Panc1 (cell line): Measurements from ENCODE around the gene TBCC. TPM values are rescaled to one million over a fixed set of nuclear protein-coding genes. Genes with fewer than 3 reads are reported as not detected.

Experiments
- ATAC-seq: fragments of 200-7000 bp; cut with Tn5 transposase; 2 replicates; pipeline ENCODE4 v1.9.1; 2020; ENCODE audit warnings: mild to moderate bottlenecking, moderate library complexity
- BruUV-seq: library from RNA; stranded (reverse); fragments of 400-500 nt; replicated peaks from 2 replicates; lab custom pipeline; 2021; lab: Mats Ljungman, UMichigan
- CTCF ChIA-PET: fragments of 300-600 bp; sonication (Branson Sonifier 250); formaldehyde crosslinking; loops from one replicate; lab custom pipeline; 2022; ENCODE audit warnings: antibody characterized with exemption; lab: Charles Lee
- POLR2A ChIA-PET: fragments of 300-600 bp; sonication (Branson Sonifier 250); formaldehyde crosslinking; loops from one replicate; lab custom pipeline; 2022; ENCODE audit warnings: antibody characterized with exemption; lab: Charles Lee
- DNase-seq: peaks from one replicate; pipeline ENCODE4 v3.0.0-alpha.2; 2010; ENCODE audit warnings: low read depth, low spot score
- H3K27ac ChIP-seq: 2 replicates; pipeline ENCODE4 v1.5.1; 2011; ENCODE audit warnings: mild to moderate bottlenecking, low read length, inconsistent platforms
- H3K27me3 ChIP-seq: fragments of 200-500 bp; sonication (Bioruptor generic); 2 replicates; pipeline ENCODE4 v1.6.0; 2014; ENCODE audit warnings: low read length, inconsistent platforms; ENCODE audit not compliant: control insufficient read depth, insufficient read depth
- H3K36me3 ChIP-seq: fragments of 200-500 bp; sonication (Bioruptor generic); 2 replicates; pipeline ENCODE4 v1.5.1; 2014; ENCODE audit warnings: inconsistent platforms, mild to moderate bottlenecking, low read length, moderate library complexity; ENCODE audit not compliant: control insufficient read depth, insufficient read depth
- H3K4me1 ChIP-seq: 2 replicates; pipeline ENCODE4 v1.5.1; 2011; ENCODE audit warnings: inconsistent platforms, mild to moderate bottlenecking, low read length, moderate library complexity; ENCODE audit not compliant: control insufficient read depth, insufficient read depth
- H3K4me3 ChIP-seq, 2 experiments: 2 replicates each; pipeline ENCODE4 v1.5.1; 2011 to 2012; ENCODE audit warnings: low read depth in 2 of 2, low read length in 2 of 2, mild to moderate bottlenecking in 2 of 2, inconsistent platforms in 1 of 2, moderate library complexity in 1 of 2
- H3K9me3 ChIP-seq: fragments of 200-500 bp; sonication (Bioruptor generic); 2 replicates; pipeline ENCODE4 v1.5.1; 2014; ENCODE audit warnings: low read depth, mild to moderate bottlenecking, inconsistent platforms, low read length, moderate library complexity; ENCODE audit not compliant: control insufficient read depth, insufficient read depth
- POLR2AphosphoS5 ChIP-seq: IDR thresholded peaks from 2 replicates; pipeline ENCODE4 v1.6.1; 2012; ENCODE audit warnings: mild to moderate bottlenecking, low read depth, low read length, moderate library complexity
- SIN3A ChIP-seq: IDR thresholded peaks from 2 replicates; pipeline ENCODE4 v1.6.1; 2012; ENCODE audit warnings: low read depth, mild to moderate bottlenecking, low read length, moderate library complexity, borderline replicate concordance; ENCODE audit not compliant: insufficient read depth
- TCF7L2 ChIP-seq: IDR thresholded peaks from 2 replicates; pipeline ENCODE4 v1.6.1; 2011; ENCODE audit warnings: mild to moderate bottlenecking, low read depth, low read length, inconsistent platforms
- in situ Hi-C: cut with HindIII; loops from 2 replicates; pipeline ENCODE4 v1.10.0; 2016; ENCODE audit warnings: low sequenced_read_pairs, low pct_unique_long_range_greater_than_20kb
- intact Hi-C: fragments of 100-400 bp; cut with micrococcal nuclease; formaldehyde crosslinking; loops from one replicate; pipeline ENCODE4 v1.10.0; 2022; ENCODE audit not compliant: unreplicated experiment
- total RNA-seq: library from RNA; stranded (reverse); gene quantifications from one replicate; pipeline ENCODE4 v1.2.1, GENCODE V29; 2021; ENCODE audit not compliant: unreplicated experiment
- TF ChIP-seq, protein P1 (sequence below), 2 experiments: IDR thresholded peaks; 2 replicates each; pipeline ENCODE4 v1.6.1; 2011 to 2012; ENCODE audit warnings: low read depth in 2 of 2, control low read depth in 1 of 2, low read length in 1 of 2, mild to moderate bottlenecking in 1 of 2, moderate library complexity in 1 of 2; ENCODE audit not compliant: insufficient read depth in 1 of 2
- TF ChIP-seq, protein P2 (sequence below): fragments of 450-650 bp; IDR thresholded peaks from 2 replicates; pipeline ENCODE4 v1.5.1; 2017; ENCODE audit warnings: mild to moderate bottlenecking

The TBCC gene
- total RNA-seq, 1 experiment from 2014 or later = 25.7 TPM

DNA sequence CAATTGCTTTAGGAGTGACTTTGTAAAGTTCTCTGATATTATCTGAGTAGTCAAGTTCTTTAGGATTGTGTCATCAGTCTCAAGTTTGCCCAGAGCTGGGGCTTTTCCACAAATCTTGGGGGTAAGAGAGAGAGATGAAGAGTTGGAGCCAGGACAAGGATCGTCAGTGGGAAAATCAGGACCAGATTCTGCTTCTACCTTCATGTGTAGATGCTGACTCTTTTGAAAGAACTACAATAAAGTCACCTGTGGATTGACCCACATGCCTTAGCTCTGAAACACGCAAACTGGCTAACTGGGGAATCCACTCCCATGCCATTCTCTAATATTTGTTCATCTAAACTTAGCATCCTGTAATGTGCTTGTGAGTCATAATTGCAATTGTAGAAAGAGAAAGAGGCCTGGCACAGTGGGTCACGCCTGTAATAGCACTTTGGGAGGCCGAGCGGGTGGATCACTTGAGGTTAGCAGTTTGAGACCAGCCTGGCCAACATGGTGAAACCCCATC lies 20.3 kb upstream of the TBCC start:
- in situ Hi-C loops = no loop called here
- POLR2A ChIA-PET = interaction anchor here (0.6 kb wide), 1 partner anchor 15 kb away, joined by 3 read pairs; no protein-coding TSS in a partner anchor
- ATAC-seq (peak; percentile 89), DNase-seq (peak; percentile 94)
- Histone ChIP-seq H3K27me3 (no peaks in the 10 kb centered on the region), H3K27ac (no peak overlapping the region; the same call in 1 of the 2 replicates), H3K9me3 (no peaks in the 10 kb centered on the region), H3K4me1 (peaks cover 13% of the 10 kb centered on the region), H3K4me3 (peak overlapping the region in 1 of 2 experiments; percentile 8; a peak in 1 of 4 replicates), H3K36me3 (no peaks in the 10 kb centered on the region)
- CTCF ChIA-PET = no interaction called here
- intact Hi-C loops = no loop called here
- no TSS peak for BruUV-seq
- no peak for TF ChIP-seq POLR2AphosphoS5
- no peak for TF ChIP-seq SIN3A
- TF ChIP-seq, protein P1, sequence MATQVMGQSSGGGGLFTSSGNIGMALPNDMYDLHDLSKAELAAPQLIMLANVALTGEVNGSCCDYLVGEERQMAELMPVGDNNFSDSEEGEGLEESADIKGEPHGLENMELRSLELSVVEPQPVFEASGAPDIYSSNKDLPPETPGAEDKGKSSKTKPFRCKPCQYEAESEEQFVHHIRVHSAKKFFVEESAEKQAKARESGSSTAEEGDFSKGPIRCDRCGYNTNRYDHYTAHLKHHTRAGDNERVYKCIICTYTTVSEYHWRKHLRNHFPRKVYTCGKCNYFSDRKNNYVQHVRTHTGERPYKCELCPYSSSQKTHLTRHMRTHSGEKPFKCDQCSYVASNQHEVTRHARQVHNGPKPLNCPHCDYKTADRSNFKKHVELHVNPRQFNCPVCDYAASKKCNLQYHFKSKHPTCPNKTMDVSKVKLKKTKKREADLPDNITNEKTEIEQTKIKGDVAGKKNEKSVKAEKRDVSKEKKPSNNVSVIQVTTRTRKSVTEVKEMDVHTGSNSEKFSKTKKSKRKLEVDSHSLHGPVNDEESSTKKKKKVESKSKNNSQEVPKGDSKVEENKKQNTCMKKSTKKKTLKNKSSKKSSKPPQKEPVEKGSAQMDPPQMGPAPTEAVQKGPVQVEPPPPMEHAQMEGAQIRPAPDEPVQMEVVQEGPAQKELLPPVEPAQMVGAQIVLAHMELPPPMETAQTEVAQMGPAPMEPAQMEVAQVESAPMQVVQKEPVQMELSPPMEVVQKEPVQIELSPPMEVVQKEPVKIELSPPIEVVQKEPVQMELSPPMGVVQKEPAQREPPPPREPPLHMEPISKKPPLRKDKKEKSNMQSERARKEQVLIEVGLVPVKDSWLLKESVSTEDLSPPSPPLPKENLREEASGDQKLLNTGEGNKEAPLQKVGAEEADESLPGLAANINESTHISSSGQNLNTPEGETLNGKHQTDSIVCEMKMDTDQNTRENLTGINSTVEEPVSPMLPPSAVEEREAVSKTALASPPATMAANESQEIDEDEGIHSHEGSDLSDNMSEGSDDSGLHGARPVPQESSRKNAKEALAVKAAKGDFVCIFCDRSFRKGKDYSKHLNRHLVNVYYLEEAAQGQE (IDR thresholded peaks at IDR 0.05; ENCODE audit: insufficient read depth in 1 of 2, low read depth in 2 of 2, low read length in 1 of 2) = no peak
- no peak for TF ChIP-seq TCF7L2
- TF ChIP-seq, protein P2, sequence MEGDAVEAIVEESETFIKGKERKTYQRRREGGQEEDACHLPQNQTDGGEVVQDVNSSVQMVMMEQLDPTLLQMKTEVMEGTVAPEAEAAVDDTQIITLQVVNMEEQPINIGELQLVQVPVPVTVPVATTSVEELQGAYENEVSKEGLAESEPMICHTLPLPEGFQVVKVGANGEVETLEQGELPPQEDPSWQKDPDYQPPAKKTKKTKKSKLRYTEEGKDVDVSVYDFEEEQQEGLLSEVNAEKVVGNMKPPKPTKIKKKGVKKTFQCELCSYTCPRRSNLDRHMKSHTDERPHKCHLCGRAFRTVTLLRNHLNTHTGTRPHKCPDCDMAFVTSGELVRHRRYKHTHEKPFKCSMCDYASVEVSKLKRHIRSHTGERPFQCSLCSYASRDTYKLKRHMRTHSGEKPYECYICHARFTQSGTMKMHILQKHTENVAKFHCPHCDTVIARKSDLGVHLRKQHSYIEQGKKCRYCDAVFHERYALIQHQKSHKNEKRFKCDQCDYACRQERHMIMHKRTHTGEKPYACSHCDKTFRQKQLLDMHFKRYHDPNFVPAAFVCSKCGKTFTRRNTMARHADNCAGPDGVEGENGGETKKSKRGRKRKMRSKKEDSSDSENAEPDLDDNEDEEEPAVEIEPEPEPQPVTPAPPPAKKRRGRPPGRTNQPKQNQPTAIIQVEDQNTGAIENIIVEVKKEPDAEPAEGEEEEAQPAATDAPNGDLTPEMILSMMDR = no peak

DNA sequence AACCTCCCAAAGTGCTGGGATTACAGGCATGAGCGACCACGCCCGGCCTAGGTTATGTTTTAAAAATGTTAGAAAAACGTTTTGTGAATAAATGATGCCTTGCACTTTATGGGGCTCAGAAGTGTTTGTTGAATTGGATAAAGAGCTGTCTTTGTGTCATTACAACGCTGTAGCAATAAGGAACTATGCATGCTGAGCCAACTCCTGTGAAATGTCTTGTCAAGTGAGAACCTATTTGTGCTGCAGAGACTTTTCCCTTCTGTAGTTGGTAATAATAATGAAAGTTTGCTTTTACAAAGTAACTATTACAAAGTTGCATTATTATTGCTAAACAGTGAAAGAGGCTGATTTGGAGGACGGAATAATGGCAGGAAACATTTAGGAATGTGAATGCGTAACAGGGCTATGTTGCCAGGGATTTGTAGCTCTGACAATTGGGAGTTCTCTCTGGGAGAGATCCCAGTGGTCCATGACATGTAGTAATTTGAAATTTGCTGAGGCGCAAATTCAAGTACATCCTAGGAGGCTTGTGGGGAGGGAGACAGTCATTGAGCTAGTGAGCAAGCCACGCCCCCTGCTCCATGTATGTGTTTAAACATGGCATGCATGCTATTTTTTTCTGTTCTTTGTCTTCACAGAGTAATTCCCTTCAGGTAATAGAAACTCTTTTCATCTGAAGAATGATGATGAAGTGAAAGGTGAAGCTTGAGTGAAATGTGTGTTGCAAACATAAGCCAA lies 19.2 kb upstream of the TBCC start:
- ChIA-PET POLR2A (interaction anchor here (0.5 to 0.6 kb wide), 3 partner anchors 17 to 164 kb away, joined by 3 to 6 read pairs (median 4); partner anchors contain the start of genes BICRAL and CNPY3), CTCF (no interaction called here)
- Histone ChIP-seq H3K4me1 (peaks cover 13% of the 10 kb centered on the region), H3K27ac (no peak overlapping the region), H3K9me3 (no peaks in the 10 kb centered on the region), H3K36me3 (no peaks in the 10 kb centered on the region), H3K27me3 (no peaks in the 10 kb centered on the region), H3K4me3 (no peak overlapping the region)
- intact Hi-C loops (no loop called here), in situ Hi-C loops (no loop called here)
- BruUV-seq = no TSS peak
- DNase-seq = no peak
- no peak for ATAC-seq
- TF ChIP-seq, protein P1 (IDR thresholded peaks at IDR 0.05; ENCODE audit: insufficient read depth in 1 of 2, low read depth in 2 of 2, low read length in 1 of 2) = no peak
- no peak for TF ChIP-seq TCF7L2
- no peak for TF ChIP-seq SIN3A
- no peak for TF ChIP-seq POLR2AphosphoS5
- TF ChIP-seq, protein P2 = no peak
